HepG2 (cell line): Measurements from ENCODE around the gene IRAK2. TPM values are rescaled to one million over a fixed set of nuclear protein-coding genes. Genes with fewer than 3 reads are reported as not detected.

Source experiments
- BRD4 ChIP-seq: sonication (generic); formaldehyde crosslinking; IDR thresholded peaks from 2 replicates; pipeline ENCODE4 v1.4.0; 2020; ENCODE audit warnings: missing genetic modification reagents
- CTCF ChIP-seq: sonication (generic); formaldehyde crosslinking; IDR thresholded peaks from 2 replicates; pipeline ENCODE4 v1.5.0; 2020; ENCODE audit warnings: mild to moderate bottlenecking, missing genetic modification reagents, moderate library complexity
- E2F1 ChIP-seq: sonication (generic); formaldehyde crosslinking; IDR thresholded peaks from 2 replicates; pipeline ENCODE4 v1.5.0; 2020; ENCODE audit warnings: missing genetic modification reagents
- E2F2 ChIP-seq: sonication (generic); formaldehyde crosslinking; IDR thresholded peaks from 2 replicates; pipeline ENCODE4 v1.4.0; 2020; ENCODE audit warnings: missing genetic modification reagents, borderline replicate concordance
- FOSL2 ChIP-seq: sonication (generic); formaldehyde crosslinking; IDR thresholded peaks from 2 replicates; pipeline ENCODE4 v1.4.0; 2020; ENCODE audit warnings: missing genetic modification reagents
- HMGXB4 ChIP-seq, 2 experiments: sonication (generic) in 1 of 2; formaldehyde crosslinking in 1 of 2; IDR thresholded peaks; 2 replicates each; pipeline versions ENCODE4 v1.4.0 to v1.6.1; 2018 to 2020; ENCODE audit warnings: missing genetic modification reagents in 2 of 2, borderline replicate concordance in 1 of 2, low read depth in 1 of 2, mild to moderate bottlenecking in 1 of 2, missing biosample characterization in 1 of 2
- KDM5B ChIP-seq: sonication (generic); formaldehyde crosslinking; IDR thresholded peaks from 2 replicates; pipeline ENCODE4 v1.4.0; 2020; ENCODE audit warnings: missing genetic modification reagents, mild to moderate bottlenecking, borderline replicate concordance
- KLF16 ChIP-seq, 2 experiments: sonication (generic) in 1 of 2; formaldehyde crosslinking in 1 of 2; IDR thresholded peaks; 2 replicates each; pipeline versions ENCODE4 v1.6.1 to v1.8.0; 2016 to 2023; ENCODE audit warnings: missing genetic modification reagents in 2 of 2, missing compliant biosample characterization in 1 of 2
- MATR3 ChIP-seq: sonication (generic); formaldehyde crosslinking; IDR thresholded peaks from 2 replicates; pipeline ENCODE4 v1.4.0; 2020; ENCODE audit warnings: missing genetic modification reagents
- NFKBIZ ChIP-seq: IDR thresholded peaks from 2 replicates; pipeline ENCODE4 v1.6.1; 2018; ENCODE audit warnings: missing genetic modification reagents, missing compliant biosample characterization
- PLRG1 ChIP-seq: fragments of 450-650 bp; conservative IDR thresholded peaks from 2 replicates; pipeline ENCODE4 v1.6.1; 2016
- POLR2G ChIP-seq: fragments of 200-400 bp; formaldehyde crosslinking; IDR thresholded peaks from 2 replicates; pipeline ENCODE4 v1.6.1; 2018; ENCODE audit warnings: mild to moderate bottlenecking, low read depth, low read length, moderate library complexity
- SALL1 ChIP-seq: sonication (generic); formaldehyde crosslinking; IDR thresholded peaks from 2 replicates; pipeline ENCODE4 v1.8.0; 2022; ENCODE audit warnings: mild to moderate bottlenecking, missing genetic modification reagents
- SAP130 ChIP-seq: IDR thresholded peaks from 2 replicates; pipeline ENCODE4 v1.6.1; 2016; ENCODE audit warnings: low read depth
- SOX6 ChIP-seq, 2 experiments: fragments of 450-650 bp in 1 of 2; sonication (generic) in 1 of 2; formaldehyde crosslinking in 1 of 2; IDR thresholded peaks; 2 replicates each; pipeline versions ENCODE4 v1.4.0 to v1.6.1; 2017 to 2020; ENCODE audit warnings: antibody characterized with exemption in 1 of 2, mild to moderate bottlenecking in 1 of 2, missing genetic modification reagents in 1 of 2
- TERF1 ChIP-seq: sonication (generic); formaldehyde crosslinking; IDR thresholded peaks from 2 replicates; pipeline ENCODE4 v1.8.0; 2022; ENCODE audit warnings: mild to moderate bottlenecking, missing genetic modification reagents, moderate library complexity
- ZNF274 ChIP-seq: sonication (generic); formaldehyde crosslinking; IDR thresholded peaks from 2 replicates; pipeline ENCODE4 v1.5.1; 2020; ENCODE audit warnings: mild to moderate bottlenecking, missing genetic modification reagents
- ZNF513 ChIP-seq: sonication (generic); formaldehyde crosslinking; conservative IDR thresholded peaks from 2 replicates; pipeline ENCODE4 v1.5.0; 2020; ENCODE audit warnings: missing genetic modification reagents
- ZNF672 ChIP-seq: sonication (generic); formaldehyde crosslinking; IDR thresholded peaks from 2 replicates; pipeline ENCODE4 v1.8.1; 2022; ENCODE audit warnings: missing genetic modification reagents
- ZNF7 ChIP-seq: IDR thresholded peaks from 2 replicates; pipeline ENCODE4 v1.6.1; 2016; ENCODE audit warnings: missing biosample characterization, missing genetic modification reagents
- polyA plus RNA-seq, 8 experiments: library from polyadenylated mRNA; depleted of rRNA in 3 of 8; stranded (reverse) in 7 of 8; unstranded in 1 of 8; fragments of >200 nt; fragmentation: Illumina TruSeq in 4 of 8; extraction: Trizol in 4 of 8; gene quantifications; 2 replicates each; pipeline versions ENCODE4 v1.2.1 to v1.2.3, GENCODE V29; 2011 to 2016; ENCODE audit warnings: low read depth in 4 of 8, missing spikeins in 1 of 8, mixed read lengths in 1 of 8; ENCODE audit not compliant: insufficient read depth in 1 of 8
- total RNA-seq, 5 experiments: library from RNA; depleted of rRNA; stranded (reverse); fragments of >200 nt; fragmentation: Illumina TruSeq; extraction: Trizol; gene quantifications; 2 replicates each; pipeline ENCODE4 v1.2.3, GENCODE V29; 2016; ENCODE audit warnings: low read depth in 1 of 5

IRAK2 gene
- total and polyA plus RNA-seq, 2 of the 13 experiments (the other 11 are each of a cell fraction or from before 2014, with no cell fraction given) = 13.1 to 23.3 TPM

- TF ChIP-seq E2F2 (no peak), ZNF513 (CRISPR knock-in tag) (no peak), SALL1 (no peak; the same call in 1 of the 2 replicates), FOSL2 (CRISPR knock-in tag) (peak; percentile 64), KLF16 (CRISPR knock-in tag; IDR thresholded peaks at IDR 0.05) (no peak), SOX6 (IDR thresholded peaks at IDR 0.05) (no peak), SOX6 (CRISPR knock-in tag; IDR thresholded peaks at IDR 0.05) (no peak), MATR3 (CRISPR knock-in tag) (no peak), KDM5B (CRISPR knock-in tag) (no peak), CTCF (CRISPR knock-in tag) (peak; percentile 73), ZNF274 (CRISPR knock-in tag) (no peak), ZNF7 (CRISPR knock-in tag) (no peak), NFKBIZ (no peak), PLRG1 (no peak), HMGXB4 (CRISPR knock-in tag; IDR thresholded peaks at IDR 0.05; ENCODE audit: borderline replicate concordance in 1 of 2, low read depth in 1 of 2) (0 out of 4 replicates have a peak, but pooled peaks of 1 of the 2 experiments have one; percentile 27), E2F1 (no peak), SAP130 (CRISPR knock-in tag) (peak; percentile 27; the same call in 1 of the 2 replicates), BRD4 (CRISPR knock-in tag) (no peak), ZNF672 (CRISPR knock-in tag) (no peak), TERF1 (CRISPR knock-in tag) (no peak), POLR2G (peak; percentile 30; the same call in 1 of the 2 replicates)
Measured at GRCh38 chr3:10286596-10287295, 122.0 kb downstream of the IRAK2 start (continued).
